ENCODE results near the gene MRFAP1L1. TPM values are rescaled to one million over a fixed set of nuclear protein-coding genes. Genes with fewer than 3 reads are reported as not detected.
A peak's percentile ranks its signal among the peaks of the same experiment; 100 is the strongest.

The MRFAP1L1 gene
- total and polyA plus RNA-seq, 2 donors (not counting 1 experiment from before 2014, with no cell fraction given) = 12.5 to 57.2 TPM

- 83% methylated on average over 8 of the region's 8 CpGs for WGBS (ENCODE audit: insufficient coverage)
- CTCF ChIA-PET = no interaction called here
- peaks cover 3% of the 10 kb centered on the region for H3K4me1 Mint-ChIP-seq
These were observed 13.1 kb downstream of the MRFAP1L1 start for GRCh38 chr4:6696611-6697010.

More at GRCh38 chr4:6696611-6697010, 13.1 kb downstream of the MRFAP1L1 start:
- ATAC-seq (ENCODE audit: low read depth) (no peak), DNase-seq (no peak)
- Mint-ChIP-seq H3K27me3 (no peaks in the 10 kb centered on the region), H3K9me3 (ENCODE audit: insufficient read depth) (no peaks in the 10 kb centered on the region), H3K27ac (peak overlapping the region; percentile 10), H3K4me3 (no peak overlapping the region)
- TF ChIP-seq CTCF (IDR thresholded peaks at IDR 0.05) = no peak
- no peak for TF ChIP-seq EZH2 (IDR thresholded peaks at IDR 0.05; ENCODE audit: borderline replicate concordance, insufficient read depth, low read depth, low read length, poor library complexity, severe bottlenecking)
- Histone ChIP-seq H2AFZ (ENCODE audit: insufficient read depth, low read depth, low read length, poor library complexity, severe bottlenecking) (no peak overlapping the region), H3K4me3 (ENCODE audit: control extremely low read depth in 1 of 5, extremely low read depth in 1 of 5, insufficient read depth in 1 of 5, low read depth in 2 of 5, low read length in 4 of 5) (no peak overlapping the region), H3K9ac (ENCODE audit: low read length) (no peak overlapping the region), H3K4me2 (replicated peaks; ENCODE audit: low read depth, low read length, poor library complexity, severe bottlenecking) (no peak overlapping the region), H3K9me3 (ENCODE audit: control extremely low read depth in 1 of 3, control insufficient read depth in 2 of 3, insufficient read depth in 1 of 3, low read length in 2 of 3) (no peaks in the 10 kb centered on the region), H3K27me3 (replicated peaks in 1 of 4; ENCODE audit: control extremely low read depth in 1 of 4, control insufficient read depth in 3 of 4, insufficient read depth in 4 of 4, low read length in 3 of 4) (no peaks in the 10 kb centered on the region), H3K4me1 (ENCODE audit: control insufficient read depth in 2 of 2, insufficient read depth in 2 of 2, low read length in 2 of 2) (no peaks in the 10 kb centered on the region), H3K79me2 (ENCODE audit: control insufficient read depth, insufficient read depth, low read length) (no peaks in the 10 kb centered on the region), H3K36me3 (replicated peaks in 1 of 2; ENCODE audit: control extremely low read depth in 1 of 2, control insufficient read depth in 1 of 2, extremely low read depth in 1 of 2, insufficient read depth in 2 of 2, low read length in 1 of 2) (peaks cover 0 to 8% of the 10 kb centered on the region in 2 experiments), H4K20me1 (ENCODE audit: control insufficient read depth, insufficient read depth, low read length, poor library complexity, severe bottlenecking) (peaks cover 4% of the 10 kb centered on the region), H3K27ac (ENCODE audit: low read length in 2 of 2) (no peak overlapping the region)
- intact Hi-C loops (cut with micrococcal nuclease) = no loop called here
- POLR2A ChIA-PET = no interaction called here
